Heart left ventricle (tissue), 13 donors: ENCODE results near the gene LRP1B.

ENCODE experiments used
- CTCF ChIP-seq, 12 donors: fragments of 200-600 bp; sonication (generic) in 4 of 12; IDR thresholded peaks; one replicate each; pipeline versions ENCODE4 v1.5.0 to v1.8.0; 2018 to 2022; ENCODE audit warnings: antibody characterized with exemption in 12 of 12, mild to moderate bottlenecking in 5 of 12
- POLR2A ChIP-seq, 2 donors: fragments of 450-650 bp; IDR thresholded peaks; one replicate each; pipeline ENCODE4 v1.6.1; 2017; ENCODE audit warnings: antibody characterized with exemption in 2 of 2, mild to moderate bottlenecking in 2 of 2, moderate library complexity in 2 of 2
- donor health status: ischemic (EF 13 %, LVEDD 7.1; RV severe dilation, severe dysfunction).
- donor health status: DM: no; HTN: yes; CAD: no.
- donor health status: DM: no; HTN: no; CAD: no.
- donor health status: ischemic (EF 25% LVEDD 6.9; RV normal size, moderate dysfunction).
- donor health status: ischemic (EF 25% LVEDD 5.7; RV mildly dilated, moderate dysfunction).
- donor health status: ischemic (EF 35%, LVEDD 5.7; RV mildly dilated, moderate dysfunction).
- donor health status: nonischemic (EF 11% LVEDD 7.7; RV severe dilation, severe dysfunction).
- donor health status: DM: yes; HTN: yes; CAD: no.
- donor health status: PGD.
- donor health status: ischemic (EF 29% LVEDD 5.4; RV normal size, mild dysfunction).
- donor health status: nonischemic (EF 23%, LVEDD 6.1; RV moderate dilation, normal function).

GRCh38 chr2:141142025-141142424 is 988.8 kb downstream of the LRP1B start:
- TF ChIP-seq CTCF (IDR thresholded peaks at IDR 0.05) (no peak), POLR2A (IDR thresholded peaks at IDR 0.05) (no peak)
